Activated CD4-positive, alpha-beta T cell treated with anti-CD3 and anti-CD28 coated beads, Interleukin-2, amount 50 U/mL, for 1 hour (primary cell): ENCODE results near the gene CROCC.
"Not testable (repeated sequence)": the region's sequence is repeated elsewhere in the genome, so short reads cannot be mapped to it uniquely, and the experiment has no call there.

Source experiments
- DNase-seq: peaks from one replicate; pipeline ENCODE4 v3.0.0-alpha.2; 2020

CROCC gene

GRCh38 chr1:16918936-16919665 lies 2.6 kb upstream of the CROCC start:
- not testable (repeated sequence) for DNase-seq

- no peak for DNase-seq
Measured at GRCh38 chr1:16920951-16921350, 780 bp upstream of the CROCC start.

DNA sequence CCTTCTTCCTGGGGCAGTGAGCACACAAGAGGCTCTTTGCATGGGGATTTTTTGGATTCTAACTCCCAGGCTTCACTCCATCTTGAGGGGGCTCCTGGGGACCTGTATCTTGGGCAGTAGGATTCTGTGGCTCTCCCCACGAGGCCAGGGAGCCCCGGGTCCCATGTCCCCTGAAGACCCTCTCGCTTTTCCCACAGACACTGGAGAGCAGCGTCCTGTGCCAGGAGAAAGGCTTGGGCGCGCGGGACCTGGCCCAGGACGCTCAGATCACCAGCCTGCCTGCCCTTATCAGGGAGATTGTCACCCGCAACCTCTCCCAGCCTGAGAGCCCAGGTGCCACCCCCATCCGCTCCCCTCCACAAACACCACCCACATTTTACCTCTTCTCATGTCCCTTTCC lies 735 bp downstream of the CROCC start:
- no peak for DNase-seq

- no peak for DNase-seq
Measured at GRCh38 chr1:16922885-16923431, 1.2 kb downstream of the CROCC start.

DNA sequence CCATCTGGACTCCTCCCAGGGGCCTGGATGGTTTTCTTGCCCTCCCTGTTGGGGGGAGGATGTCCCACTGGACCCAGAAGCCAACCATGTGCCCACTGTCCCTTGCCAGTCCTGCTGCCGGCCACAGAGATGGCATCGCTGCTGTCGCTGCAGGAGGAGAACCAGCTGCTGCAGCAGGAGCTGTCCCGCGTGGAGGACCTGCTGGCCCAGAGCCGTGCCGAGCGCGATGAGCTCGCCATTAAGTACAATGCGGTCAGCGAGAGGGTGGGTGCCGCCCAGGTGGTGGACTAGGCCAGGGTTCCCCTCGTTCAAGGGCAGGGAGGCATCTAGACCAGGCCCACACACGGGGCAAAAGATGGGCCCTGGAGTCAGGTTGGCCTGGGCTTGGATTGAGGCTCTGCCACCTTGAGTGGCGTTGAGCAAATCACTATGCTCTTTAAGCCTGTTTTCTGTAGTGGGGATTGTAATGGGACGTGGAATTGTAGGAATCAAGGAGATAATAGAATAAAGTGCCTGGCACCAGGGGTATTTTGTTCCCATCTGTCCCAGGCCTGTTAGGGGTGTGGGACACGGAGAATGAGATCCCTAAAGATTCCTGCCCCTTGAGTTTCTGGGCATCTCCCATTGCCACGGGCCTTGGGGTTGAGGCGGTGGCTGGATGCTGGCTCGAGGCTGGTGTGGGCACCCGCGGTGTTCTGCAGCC lies 2.6 kb downstream of the CROCC start:
- DNase-seq: no peak

GRCh38 chr1:16924919-16925477 lies 3.3 kb downstream of the CROCC start:
- no peak for DNase-seq

GRCh38 chr1:16925635-16926490 lies 4.1 kb downstream of the CROCC start:
- no peak for DNase-seq

DNA sequence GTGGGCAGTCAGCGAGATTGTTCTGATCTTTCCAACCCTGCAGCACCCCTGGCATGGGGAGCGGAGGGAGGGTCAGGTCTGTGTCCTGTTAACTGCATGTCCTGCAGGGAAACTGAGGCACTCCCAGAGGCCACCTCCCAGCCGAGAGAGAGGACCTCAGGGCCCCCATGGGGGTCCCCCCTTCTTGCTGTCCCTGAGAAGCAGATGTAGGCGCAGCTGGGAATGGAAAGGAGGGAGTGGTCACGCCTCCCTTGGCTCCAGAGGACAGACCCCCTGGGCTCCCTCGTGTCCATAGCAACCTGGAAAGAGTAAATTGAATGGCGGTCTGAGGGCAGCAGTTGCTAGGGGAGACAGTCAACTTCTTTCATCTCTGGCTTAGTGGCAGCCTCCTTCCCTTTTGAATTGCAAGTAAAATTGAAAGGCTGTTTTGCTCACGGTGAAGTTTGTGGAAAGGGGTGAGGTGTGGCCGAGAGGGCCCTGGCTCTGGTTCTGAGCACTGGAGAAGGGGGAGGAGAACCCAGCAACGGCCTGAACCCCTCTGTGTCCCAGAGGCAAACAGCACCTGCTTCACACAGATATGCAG lies 4.9 kb downstream of the CROCC start:
- no peak for DNase-seq

DNA sequence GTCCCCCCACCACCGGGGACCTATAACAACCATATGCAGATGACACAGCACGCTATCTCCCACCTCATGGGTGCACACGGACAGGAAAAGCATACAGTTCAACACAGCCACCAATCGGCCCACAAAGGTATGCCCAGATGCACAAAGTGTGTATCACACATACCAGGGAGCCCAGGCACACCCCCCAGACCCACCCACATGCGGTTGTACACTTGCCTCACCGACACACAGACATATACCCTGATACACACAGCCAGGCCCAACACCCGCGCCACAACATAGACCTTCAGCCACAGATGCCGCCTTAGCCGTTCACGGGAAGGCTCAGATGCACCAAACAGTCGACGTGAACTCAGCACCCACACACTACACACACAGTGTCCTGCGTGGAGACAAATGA lies 5.5 kb downstream of the CROCC start:
- no peak for DNase-seq

DNA sequence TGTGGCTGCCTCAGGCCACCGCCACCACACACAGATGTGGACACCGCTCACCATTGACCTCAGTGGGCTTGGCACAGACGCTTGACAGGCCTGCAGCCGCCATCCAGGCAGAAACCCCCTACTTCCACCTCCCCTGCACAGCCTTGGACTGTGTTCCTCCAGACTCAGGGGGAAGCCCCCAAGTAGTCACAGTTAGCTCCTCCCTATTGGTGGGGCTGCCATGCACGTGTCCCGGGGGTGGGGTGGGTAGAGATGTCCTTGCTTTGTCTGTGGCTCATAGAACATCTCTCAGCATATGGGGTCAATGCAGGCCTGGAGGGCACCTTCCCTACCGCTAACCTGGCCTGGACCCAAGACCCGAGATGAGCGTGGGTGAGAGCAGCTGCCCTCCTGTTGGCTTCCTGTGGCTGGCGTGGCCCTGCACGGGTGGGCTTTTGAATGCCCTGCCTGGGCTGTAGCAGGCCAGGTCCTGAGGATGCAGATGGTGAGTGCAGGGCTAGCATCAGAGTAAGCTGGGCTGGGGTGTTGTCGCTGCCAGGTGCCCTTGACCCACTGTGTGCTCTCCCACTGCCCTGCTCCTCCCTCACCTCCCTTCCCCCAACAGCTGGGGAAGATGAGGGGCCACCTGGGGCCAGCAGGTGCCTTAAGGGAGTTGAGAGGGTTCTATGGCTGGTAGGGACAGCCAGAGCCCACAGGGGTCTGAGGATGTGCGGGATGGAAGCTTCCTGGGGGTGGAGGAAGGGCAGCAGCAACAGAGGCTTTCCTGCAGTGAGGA lies 6.2 kb downstream of the CROCC start:
- no peak for DNase-seq

DNA sequence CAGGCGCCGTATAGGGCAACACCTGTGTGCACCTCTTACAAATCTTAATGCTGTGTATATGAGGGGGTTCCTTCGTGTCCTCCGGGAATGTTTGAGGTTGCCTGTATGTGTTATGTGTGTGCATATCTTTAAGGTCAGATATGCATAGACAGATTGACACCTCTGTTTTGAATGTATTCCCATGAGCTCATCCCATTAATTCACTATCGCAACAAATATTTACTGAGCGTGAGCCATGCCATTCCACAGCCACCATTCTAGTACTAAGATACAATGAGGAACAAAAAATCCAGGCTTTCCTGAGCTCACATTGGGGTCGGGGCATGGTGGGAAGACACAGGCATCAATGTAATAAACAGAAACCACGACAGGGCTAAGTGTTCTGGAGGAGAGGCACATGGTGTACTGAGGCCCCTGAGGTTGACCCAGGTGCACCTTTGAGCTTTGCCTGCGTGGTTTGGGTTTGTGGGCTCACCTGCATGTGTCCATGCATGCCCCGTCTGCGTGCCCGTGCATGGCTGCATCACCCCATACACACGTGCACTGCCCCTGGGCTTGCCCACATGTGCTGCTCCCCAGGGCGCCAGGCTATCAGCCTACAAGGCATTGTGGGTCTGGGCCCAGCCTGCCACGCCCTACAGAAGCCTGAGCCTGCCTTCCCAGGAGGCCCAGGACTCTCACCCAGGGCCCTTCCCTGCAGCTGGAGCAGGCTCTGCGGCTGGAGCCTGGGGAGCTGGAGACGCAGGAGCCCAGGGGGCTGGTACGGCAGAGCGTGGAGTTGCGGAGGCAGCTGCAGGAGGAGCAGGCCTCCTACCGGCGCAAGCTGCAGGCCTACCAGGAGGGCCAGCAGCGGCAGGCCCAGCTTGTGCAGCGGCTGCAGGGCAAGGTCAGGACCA lies 7.7 kb downstream of the CROCC start:
- DNase-seq: not testable (repeated sequence)

DNA sequence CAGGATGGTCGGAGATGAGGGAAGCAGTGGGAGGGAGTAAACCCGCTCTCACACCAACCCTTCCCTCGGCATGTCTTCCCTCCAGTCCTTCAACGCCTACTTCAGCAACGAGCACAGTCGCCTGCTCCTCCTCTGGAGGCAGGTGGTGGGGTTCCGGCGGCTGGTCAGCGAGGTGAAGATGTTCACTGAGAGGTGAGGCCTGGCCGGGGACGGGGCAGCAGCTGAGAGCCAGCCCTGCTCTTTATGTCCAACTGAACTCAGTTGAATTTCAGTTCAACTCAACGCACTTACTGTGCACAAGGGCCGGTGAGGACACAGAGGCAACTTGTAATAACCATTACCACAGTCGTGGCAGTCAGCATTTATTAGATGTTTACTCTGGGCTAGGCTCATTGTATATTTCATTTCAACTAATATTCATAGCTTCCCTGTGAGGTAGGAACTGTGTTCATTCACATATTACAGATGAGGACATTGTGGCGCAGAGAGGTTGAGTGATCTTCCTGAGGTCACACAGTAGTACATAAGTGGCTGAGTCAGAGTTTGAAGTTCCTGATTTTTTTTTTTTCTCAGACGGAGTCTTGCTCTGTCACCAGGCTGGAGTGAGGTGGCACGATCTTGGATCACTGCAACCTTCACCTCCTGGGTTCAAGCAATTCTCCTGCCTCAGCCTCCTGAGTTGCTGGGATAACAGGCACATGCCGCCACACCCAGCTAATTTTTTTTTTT lies 9.6 kb downstream of the CROCC start:
- DNase-seq: not testable (repeated sequence)

GRCh38 chr1:16933945-16934344 lies 12.2 kb downstream of the CROCC start:
- not testable (repeated sequence) for DNase-seq

DNA sequence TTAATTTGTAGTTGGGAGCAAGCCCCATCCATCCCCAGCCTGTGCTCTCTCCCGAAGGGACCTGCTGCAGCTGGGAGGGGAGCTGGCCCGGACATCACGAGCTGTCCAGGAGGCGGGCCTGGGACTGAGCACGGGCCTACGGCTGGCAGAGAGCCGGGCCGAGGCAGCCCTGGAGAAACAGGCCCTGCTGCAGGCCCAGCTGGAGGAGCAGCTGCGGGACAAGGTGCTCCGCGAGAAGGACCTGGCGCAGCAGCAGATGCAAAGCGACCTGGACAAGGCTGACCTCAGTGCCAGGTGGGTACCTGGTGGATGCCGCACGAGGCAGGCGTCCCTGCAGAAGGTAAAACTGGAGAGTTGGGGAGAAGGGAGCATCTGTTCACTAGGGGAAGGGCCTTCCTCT lies 14.8 kb downstream of the CROCC start:
- DNase-seq: not testable (repeated sequence)

DNA sequence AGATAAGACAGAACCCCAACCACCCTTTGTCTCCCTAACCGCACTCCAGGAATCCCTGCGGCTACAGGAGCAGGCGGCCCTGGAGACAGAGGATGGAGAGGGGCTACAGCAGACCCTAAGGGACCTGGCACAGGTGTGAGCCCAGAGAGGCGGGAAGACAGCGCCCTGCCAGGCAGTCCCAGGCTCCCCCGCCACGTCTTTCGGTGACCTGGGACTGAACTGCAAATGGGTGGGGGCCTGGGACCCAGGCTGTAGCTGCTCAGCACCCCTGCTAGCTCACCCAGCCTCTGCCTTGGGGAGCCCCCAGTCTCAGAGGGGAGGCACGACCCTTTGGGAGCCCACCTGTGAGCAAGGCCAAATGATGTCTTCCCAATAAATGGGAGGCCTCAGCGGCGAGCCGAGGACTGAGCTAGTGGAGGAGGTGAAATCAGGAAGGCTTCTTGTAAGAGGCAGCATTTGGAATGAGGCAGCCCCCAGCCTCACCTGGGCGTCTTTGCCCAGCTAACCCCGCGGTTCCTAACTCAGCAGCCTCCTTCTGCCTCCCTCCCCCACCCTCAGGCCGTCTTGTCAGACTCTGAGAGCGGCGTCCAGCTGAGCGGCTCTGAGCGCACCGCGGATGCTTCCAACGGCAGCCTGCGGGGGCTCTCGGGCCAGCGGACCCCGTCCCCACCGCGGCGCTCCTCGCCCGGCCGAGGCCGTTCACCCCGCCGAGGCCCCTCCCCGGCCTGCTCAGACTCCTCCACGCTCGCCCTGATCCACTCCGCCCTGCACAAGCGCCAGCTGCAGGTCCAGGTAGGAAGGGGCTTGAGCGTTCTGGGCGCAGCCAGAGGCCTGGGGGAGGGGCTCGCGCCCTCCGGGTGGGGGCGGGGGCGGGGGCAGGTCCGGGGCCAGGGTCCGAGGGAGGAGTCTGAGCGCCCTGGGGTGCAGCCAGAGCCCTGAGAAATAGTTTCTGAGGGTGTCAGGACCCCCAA lies 16.9 kb downstream of the CROCC start:
- no peak for DNase-seq

- DNase-seq: not testable (repeated sequence)
Measured at GRCh38 chr1:16939386-16940180, 17.9 kb downstream of the CROCC start.

GRCh38 chr1:16944038-16944437 lies 22.3 kb downstream of the CROCC start:
- DNase-seq: no peak

- DNase-seq: not testable (repeated sequence)
Measured at GRCh38 chr1:16945512-16945911, 23.8 kb downstream of the CROCC start.
